ENCODE results near the gene GDF10.

DNA sequence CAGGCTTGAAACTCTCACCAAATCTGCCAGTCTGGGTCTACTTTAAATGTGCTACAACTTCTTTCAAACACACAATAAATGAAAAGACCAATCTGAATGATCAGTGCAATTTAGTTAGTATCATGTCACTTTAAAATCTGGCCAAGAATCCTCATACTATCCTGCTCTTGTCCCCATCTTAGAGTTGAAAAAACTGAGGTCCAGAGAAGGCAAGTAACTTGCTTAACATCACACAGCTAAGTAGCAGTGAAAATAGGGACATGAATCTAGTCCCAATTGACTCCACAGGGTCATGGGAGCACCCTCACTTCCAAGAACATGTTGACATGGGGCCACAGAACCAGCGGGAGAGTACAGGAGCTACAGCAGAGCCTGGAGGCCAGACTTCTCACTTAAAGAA is 3.1 kb upstream of the GDF10 start:
- TF ChIP-seq, protein P1, sequence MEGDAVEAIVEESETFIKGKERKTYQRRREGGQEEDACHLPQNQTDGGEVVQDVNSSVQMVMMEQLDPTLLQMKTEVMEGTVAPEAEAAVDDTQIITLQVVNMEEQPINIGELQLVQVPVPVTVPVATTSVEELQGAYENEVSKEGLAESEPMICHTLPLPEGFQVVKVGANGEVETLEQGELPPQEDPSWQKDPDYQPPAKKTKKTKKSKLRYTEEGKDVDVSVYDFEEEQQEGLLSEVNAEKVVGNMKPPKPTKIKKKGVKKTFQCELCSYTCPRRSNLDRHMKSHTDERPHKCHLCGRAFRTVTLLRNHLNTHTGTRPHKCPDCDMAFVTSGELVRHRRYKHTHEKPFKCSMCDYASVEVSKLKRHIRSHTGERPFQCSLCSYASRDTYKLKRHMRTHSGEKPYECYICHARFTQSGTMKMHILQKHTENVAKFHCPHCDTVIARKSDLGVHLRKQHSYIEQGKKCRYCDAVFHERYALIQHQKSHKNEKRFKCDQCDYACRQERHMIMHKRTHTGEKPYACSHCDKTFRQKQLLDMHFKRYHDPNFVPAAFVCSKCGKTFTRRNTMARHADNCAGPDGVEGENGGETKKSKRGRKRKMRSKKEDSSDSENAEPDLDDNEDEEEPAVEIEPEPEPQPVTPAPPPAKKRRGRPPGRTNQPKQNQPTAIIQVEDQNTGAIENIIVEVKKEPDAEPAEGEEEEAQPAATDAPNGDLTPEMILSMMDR (IDR thresholded peaks at IDR 0.05; ENCODE audit: insufficient read depth, low read length) = no peak
- no peak for TF ChIP-seq POLR2AphosphoS5 (IDR thresholded peaks at IDR 0.05; ENCODE audit: low read depth)
- TF ChIP-seq, protein P2, sequence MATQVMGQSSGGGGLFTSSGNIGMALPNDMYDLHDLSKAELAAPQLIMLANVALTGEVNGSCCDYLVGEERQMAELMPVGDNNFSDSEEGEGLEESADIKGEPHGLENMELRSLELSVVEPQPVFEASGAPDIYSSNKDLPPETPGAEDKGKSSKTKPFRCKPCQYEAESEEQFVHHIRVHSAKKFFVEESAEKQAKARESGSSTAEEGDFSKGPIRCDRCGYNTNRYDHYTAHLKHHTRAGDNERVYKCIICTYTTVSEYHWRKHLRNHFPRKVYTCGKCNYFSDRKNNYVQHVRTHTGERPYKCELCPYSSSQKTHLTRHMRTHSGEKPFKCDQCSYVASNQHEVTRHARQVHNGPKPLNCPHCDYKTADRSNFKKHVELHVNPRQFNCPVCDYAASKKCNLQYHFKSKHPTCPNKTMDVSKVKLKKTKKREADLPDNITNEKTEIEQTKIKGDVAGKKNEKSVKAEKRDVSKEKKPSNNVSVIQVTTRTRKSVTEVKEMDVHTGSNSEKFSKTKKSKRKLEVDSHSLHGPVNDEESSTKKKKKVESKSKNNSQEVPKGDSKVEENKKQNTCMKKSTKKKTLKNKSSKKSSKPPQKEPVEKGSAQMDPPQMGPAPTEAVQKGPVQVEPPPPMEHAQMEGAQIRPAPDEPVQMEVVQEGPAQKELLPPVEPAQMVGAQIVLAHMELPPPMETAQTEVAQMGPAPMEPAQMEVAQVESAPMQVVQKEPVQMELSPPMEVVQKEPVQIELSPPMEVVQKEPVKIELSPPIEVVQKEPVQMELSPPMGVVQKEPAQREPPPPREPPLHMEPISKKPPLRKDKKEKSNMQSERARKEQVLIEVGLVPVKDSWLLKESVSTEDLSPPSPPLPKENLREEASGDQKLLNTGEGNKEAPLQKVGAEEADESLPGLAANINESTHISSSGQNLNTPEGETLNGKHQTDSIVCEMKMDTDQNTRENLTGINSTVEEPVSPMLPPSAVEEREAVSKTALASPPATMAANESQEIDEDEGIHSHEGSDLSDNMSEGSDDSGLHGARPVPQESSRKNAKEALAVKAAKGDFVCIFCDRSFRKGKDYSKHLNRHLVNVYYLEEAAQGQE (IDR thresholded peaks at IDR 0.05; ENCODE audit: insufficient replicate concordance, low read depth) = no peak
- TF ChIP-seq SPI1 (IDR thresholded peaks at IDR 0.05; ENCODE audit: borderline replicate concordance, low read depth) = no peak
- TF ChIP-seq GABPA (IDR thresholded peaks at IDR 0.05; ENCODE audit: low read depth) = no peak

Measured in HL-60 (cell line).